Measurements from ENCODE around the gene MED10.

DNA sequence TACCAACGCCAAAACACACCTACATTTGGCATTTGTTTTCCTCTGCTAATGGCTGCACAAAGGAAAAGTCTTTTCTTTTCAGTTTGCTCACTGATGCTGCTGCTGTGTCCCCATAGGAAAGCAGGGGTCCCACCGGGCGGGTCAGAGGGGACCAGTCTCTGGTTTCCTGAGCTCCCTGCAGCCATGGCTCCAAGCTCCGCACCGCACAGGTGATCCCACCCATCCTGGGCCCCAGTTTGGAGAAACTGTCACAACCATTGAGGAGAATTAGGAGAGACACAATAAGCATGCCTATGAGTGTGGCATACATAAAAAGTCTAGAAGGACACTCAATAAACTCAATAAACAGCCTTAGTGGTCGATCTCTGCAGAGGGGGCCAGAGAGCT lies 19.9 kb downstream of the MED10 start:
- TF ChIP-seq, protein P1, sequence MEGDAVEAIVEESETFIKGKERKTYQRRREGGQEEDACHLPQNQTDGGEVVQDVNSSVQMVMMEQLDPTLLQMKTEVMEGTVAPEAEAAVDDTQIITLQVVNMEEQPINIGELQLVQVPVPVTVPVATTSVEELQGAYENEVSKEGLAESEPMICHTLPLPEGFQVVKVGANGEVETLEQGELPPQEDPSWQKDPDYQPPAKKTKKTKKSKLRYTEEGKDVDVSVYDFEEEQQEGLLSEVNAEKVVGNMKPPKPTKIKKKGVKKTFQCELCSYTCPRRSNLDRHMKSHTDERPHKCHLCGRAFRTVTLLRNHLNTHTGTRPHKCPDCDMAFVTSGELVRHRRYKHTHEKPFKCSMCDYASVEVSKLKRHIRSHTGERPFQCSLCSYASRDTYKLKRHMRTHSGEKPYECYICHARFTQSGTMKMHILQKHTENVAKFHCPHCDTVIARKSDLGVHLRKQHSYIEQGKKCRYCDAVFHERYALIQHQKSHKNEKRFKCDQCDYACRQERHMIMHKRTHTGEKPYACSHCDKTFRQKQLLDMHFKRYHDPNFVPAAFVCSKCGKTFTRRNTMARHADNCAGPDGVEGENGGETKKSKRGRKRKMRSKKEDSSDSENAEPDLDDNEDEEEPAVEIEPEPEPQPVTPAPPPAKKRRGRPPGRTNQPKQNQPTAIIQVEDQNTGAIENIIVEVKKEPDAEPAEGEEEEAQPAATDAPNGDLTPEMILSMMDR (IDR thresholded peaks at IDR 0.05; ENCODE audit: poor library complexity) = no peak
- TF ChIP-seq EZH2 (IDR thresholded peaks at IDR 0.05; ENCODE audit: borderline replicate concordance) = no peak

Data from hepatocyte (in vitro differentiated cells).